Measurements from ENCODE around the gene ZNF385B.

GRCh38 chr2:179571252-179571651 lies 290.2 kb downstream of the ZNF385B start:
- TF ChIP-seq CTCF (IDR thresholded peaks at IDR 0.05; ENCODE audit: insufficient read depth, low read length, poor library complexity, severe bottlenecking), result no peak
- no peak for TF ChIP-seq EZH2phosphoT487 (conservative IDR thresholded peaks at IDR 0.05; ENCODE audit: low read length)
